Trophoblast cell (in vitro differentiated cells and primary cell): ENCODE data around the gene ENTPD1.

ENCODE experiments used
- DNase-seq, 2 donors: peaks; one replicate each; pipeline ENCODE4 v3.0.0-alpha.2; 2016
- H2AFZ ChIP-seq: 2 replicates; pipeline ENCODE4 v1.6.1; 2013; ENCODE audit warnings: low read length, moderate library complexity, mild to moderate bottlenecking; ENCODE audit not compliant: insufficient read depth, poor library complexity
- H2AK5ac ChIP-seq: 2 replicates; pipeline ENCODE4 v1.6.1; 2013; ENCODE audit warnings: mild to moderate bottlenecking, low read length
- H2BK120ac ChIP-seq: 2 replicates; pipeline ENCODE4 v1.6.1; 2013; ENCODE audit warnings: low read length, mild to moderate bottlenecking, moderate library complexity; ENCODE audit not compliant: insufficient read depth, poor library complexity
- H2BK12ac ChIP-seq: 2 replicates; pipeline ENCODE4 v1.6.1; 2013; ENCODE audit warnings: mild to moderate bottlenecking, low read length, moderate library complexity
- H2BK5ac ChIP-seq: 2 replicates; pipeline ENCODE4 v1.6.1; 2013; ENCODE audit warnings: low read length, low read depth, moderate library complexity, mild to moderate bottlenecking; ENCODE audit not compliant: poor library complexity
- H3K14ac ChIP-seq: 2 replicates; pipeline ENCODE4 v1.6.1; 2013; ENCODE audit warnings: mild to moderate bottlenecking, low read length
- H3K18ac ChIP-seq: 2 replicates; pipeline ENCODE4 v1.6.1; 2013; ENCODE audit warnings: mild to moderate bottlenecking, low read length
- H3K23ac ChIP-seq: 2 replicates; pipeline ENCODE4 v1.6.1; 2013; ENCODE audit warnings: low read length
- H3K27ac ChIP-seq: 2 replicates; pipeline ENCODE4 v1.5.1; 2013; ENCODE audit warnings: low read depth, mild to moderate bottlenecking, inconsistent platforms, low read length, moderate library complexity
- H3K27me3 ChIP-seq: 2 replicates; pipeline ENCODE4 v1.6.1; 2013; ENCODE audit warnings: inconsistent platforms, mild to moderate bottlenecking, low read length, moderate library complexity; ENCODE audit not compliant: insufficient read depth
- H3K36me3 ChIP-seq, 2 experiments: 1 replicate in 1 of 2; 2 replicates in 1 of 2; pipeline ENCODE4 v1.6.1; 2013; ENCODE audit warnings: low read length in 2 of 2, mild to moderate bottlenecking in 2 of 2, moderate library complexity in 1 of 2; ENCODE audit not compliant: insufficient read depth in 2 of 2, control insufficient read depth in 1 of 2
- H3K4ac ChIP-seq: 2 replicates; pipeline ENCODE4 v1.6.1; 2013; ENCODE audit warnings: low read depth, mild to moderate bottlenecking, low read length, moderate library complexity
- H3K4me1 ChIP-seq, 2 experiments: 1 replicate in 1 of 2; 2 replicates in 1 of 2; pipeline ENCODE4 v1.6.1; 2013; ENCODE audit warnings: low read length in 2 of 2, mild to moderate bottlenecking in 2 of 2, moderate library complexity in 1 of 2; ENCODE audit not compliant: insufficient read depth in 2 of 2, control insufficient read depth in 1 of 2
- H3K4me2 ChIP-seq: 2 replicates; pipeline ENCODE4 v1.6.1; 2013; ENCODE audit warnings: inconsistent platforms, mild to moderate bottlenecking, low read length, moderate library complexity
- H3K4me3 ChIP-seq: 2 replicates; pipeline ENCODE4 v1.5.1; 2013; ENCODE audit warnings: mild to moderate bottlenecking, low read depth, low read length, inconsistent platforms
- H3K79me1 ChIP-seq: one replicate; pipeline ENCODE4 v1.6.1; 2013; ENCODE audit warnings: low read length
- H3K79me2 ChIP-seq: 2 replicates; pipeline ENCODE4 v1.6.1; 2013; ENCODE audit warnings: low read length, mild to moderate bottlenecking; ENCODE audit not compliant: control insufficient read depth, insufficient read depth, poor library complexity
- H3K9ac ChIP-seq: 2 replicates; pipeline ENCODE4 v1.6.1; 2013; ENCODE audit warnings: mild to moderate bottlenecking, low read length
- H3K9me3 ChIP-seq: 2 replicates; pipeline ENCODE4 v1.6.1; 2013; ENCODE audit warnings: low read depth, mild to moderate bottlenecking, control low read depth, inconsistent platforms, low read length; ENCODE audit not compliant: insufficient read depth
- H4K12ac ChIP-seq: 2 replicates; pipeline ENCODE4 v1.6.1; 2013; ENCODE audit warnings: low read depth, mild to moderate bottlenecking, low read length, moderate library complexity
- H4K8ac ChIP-seq: 2 replicates; pipeline ENCODE4 v1.6.1; 2013; ENCODE audit warnings: low read depth, mild to moderate bottlenecking, low read length, moderate library complexity
- H4K91ac ChIP-seq: one replicate; pipeline ENCODE4 v1.6.1; 2013; ENCODE audit warnings: low read depth, mild to moderate bottlenecking, low read length, moderate library complexity
- WGBS: extraction: QIAGEN DNeasy Blood & Tissue Kit; methylation state at CpG from one replicate; pipeline ENCODE4 v1.1.7; 2013; ENCODE audit warnings: missing lambda C conversion rate; ENCODE audit not compliant: insufficient read length, insufficient coverage; ENCODE audit errors: extremely low coverage; 5-methylcytosine and 5-hydroxymethylcytosine counted together

Gene ENTPD1

GRCh38 chr10:95820363-95820762 lies 64.4 kb downstream of the ENTPD1 start:
- H3K14ac ChIP-seq, result no peak overlapping the region
- H3K79me1 ChIP-seq, result peaks cover 5% of the 10 kb centered on the region
- H3K4me3 ChIP-seq, result no peak overlapping the region
- H2BK5ac ChIP-seq, result no peak overlapping the region
- H2AFZ ChIP-seq, result no peak overlapping the region
- no peak overlapping the region for H4K8ac ChIP-seq
- H3K36me3 ChIP-seq, result no peaks in the 10 kb centered on the region
- no peak overlapping the region for H4K91ac ChIP-seq
- H4K12ac ChIP-seq, result no peak overlapping the region
- H3K18ac ChIP-seq, result no peak overlapping the region
- H3K9me3 ChIP-seq, result no peaks in the 10 kb centered on the region
- no peak for DNase-seq
- H2BK120ac ChIP-seq, result no peak overlapping the region
- WGBS, result no CpG with 5 or more reads among the region's 3 CpGs
- H2BK12ac ChIP-seq, result no peak overlapping the region
- no peak overlapping the region for H3K27ac ChIP-seq
- H3K4ac ChIP-seq, result no peak overlapping the region
- no peak overlapping the region for H3K4me2 ChIP-seq
- peaks cover 6 to 11% of the 10 kb centered on the region in 2 experiments for H3K4me1 ChIP-seq
- H3K23ac ChIP-seq, result no peak overlapping the region
- H2AK5ac ChIP-seq, result no peak overlapping the region
- no peaks in the 10 kb centered on the region for H3K79me2 ChIP-seq
- no peaks in the 10 kb centered on the region for H3K27me3 ChIP-seq
- H3K9ac ChIP-seq, result no peak overlapping the region

GRCh38 chr10:95821720-95822119 lies 65.8 kb downstream of the ENTPD1 start:
- Histone ChIP-seq H3K79me2 (no peaks in the 10 kb centered on the region), H2BK5ac (no peak overlapping the region), H2AFZ (no peak overlapping the region), H4K91ac (no peak overlapping the region), H3K4me2 (no peak overlapping the region), H4K8ac (no peak overlapping the region), H3K4me3 (no peak overlapping the region), H3K9ac (no peak overlapping the region), H4K12ac (no peak overlapping the region), H3K4ac (no peak overlapping the region), H3K18ac (no peak overlapping the region), H2AK5ac (no peak overlapping the region), H3K9me3 (no peaks in the 10 kb centered on the region), H3K27me3 (no peaks in the 10 kb centered on the region), H3K23ac (no peak overlapping the region), H2BK120ac (no peak overlapping the region), H3K36me3 (no peaks in the 10 kb centered on the region), H3K27ac (no peak overlapping the region), H3K79me1 (peaks cover 5% of the 10 kb centered on the region), H3K14ac (no peak overlapping the region), H2BK12ac (no peak overlapping the region), H3K4me1 (peaks cover 6 to 11% of the 10 kb centered on the region in 2 experiments)
- DNase-seq, result no peak
- no CpG with 5 or more reads among the region's 1 CpG for WGBS

GRCh38 chr10:95830044-95830443 lies 74.1 kb downstream of the ENTPD1 start:
- Histone ChIP-seq H3K27ac (no peak overlapping the region), H3K79me1 (no peaks in the 10 kb centered on the region), H3K27me3 (no peaks in the 10 kb centered on the region), H4K91ac (no peak overlapping the region), H3K14ac (no peak overlapping the region), H3K79me2 (no peaks in the 10 kb centered on the region), H3K4me2 (no peak overlapping the region), H2AK5ac (no peak overlapping the region), H2BK5ac (no peak overlapping the region), H2BK120ac (no peak overlapping the region), H3K18ac (no peak overlapping the region), H3K4me3 (no peak overlapping the region), H3K9ac (no peak overlapping the region), H3K9me3 (no peaks in the 10 kb centered on the region), H3K23ac (no peak overlapping the region), H4K8ac (no peak overlapping the region), H2AFZ (no peak overlapping the region), H3K4ac (no peak overlapping the region), H4K12ac (no peak overlapping the region), H2BK12ac (no peak overlapping the region), H3K4me1 (no peaks in the 10 kb centered on the region), H3K36me3 (no peaks in the 10 kb centered on the region)
- no peak for DNase-seq

- Histone ChIP-seq H3K4me1 (no peaks in the 10 kb centered on the region), H2BK12ac (no peak overlapping the region), H2BK5ac (no peak overlapping the region), H2AK5ac (no peak overlapping the region), H3K9ac (no peak overlapping the region), H3K23ac (no peak overlapping the region), H3K18ac (no peak overlapping the region), H3K14ac (no peak overlapping the region), H2AFZ (no peak overlapping the region), H2BK120ac (no peak overlapping the region), H3K4me3 (no peak overlapping the region), H3K36me3 (no peaks in the 10 kb centered on the region), H3K79me1 (no peaks in the 10 kb centered on the region), H3K27ac (no peak overlapping the region), H3K4ac (no peak overlapping the region), H3K9me3 (no peaks in the 10 kb centered on the region), H4K12ac (no peak overlapping the region), H4K91ac (no peak overlapping the region), H4K8ac (no peak overlapping the region), H3K4me2 (no peak overlapping the region), H3K27me3 (no peaks in the 10 kb centered on the region), H3K79me2 (no peaks in the 10 kb centered on the region)
- no CpG with 5 or more reads among the region's 3 CpGs for WGBS
- no peak for DNase-seq
These were observed 75.1 kb downstream of the ENTPD1 start for GRCh38 chr10:95831076-95831475.

GRCh38 chr10:95831515-95831914 lies 75.6 kb downstream of the ENTPD1 start:
- H4K12ac ChIP-seq, result no peak overlapping the region
- no peak overlapping the region for H3K4me2 ChIP-seq

More at GRCh38 chr10:95831515-95831914, 75.6 kb downstream of the ENTPD1 start:
- Histone ChIP-seq H3K23ac (no peak overlapping the region), H4K91ac (no peak overlapping the region), H3K27ac (no peak overlapping the region), H3K27me3 (no peaks in the 10 kb centered on the region), H2BK12ac (no peak overlapping the region), H4K8ac (no peak overlapping the region), H3K36me3 (no peaks in the 10 kb centered on the region), H3K79me2 (no peaks in the 10 kb centered on the region), H3K4me3 (no peak overlapping the region), H2AFZ (no peak overlapping the region), H3K18ac (no peak overlapping the region), H3K79me1 (no peaks in the 10 kb centered on the region), H2BK5ac (no peak overlapping the region), H3K9ac (no peak overlapping the region), H3K4ac (no peak overlapping the region), H3K14ac (no peak overlapping the region), H2AK5ac (no peak overlapping the region), H3K4me1 (no peaks in the 10 kb centered on the region), H2BK120ac (no peak overlapping the region), H3K9me3 (no peaks in the 10 kb centered on the region)
- no peak for DNase-seq
